Lower leg skin (tissue), 4 donors: ENCODE measurements around the gene TMEM41A. TPM values are rescaled to one million over a fixed set of nuclear protein-coding genes. Genes with fewer than 3 reads are reported as not detected.
A peak's percentile ranks its signal among the peaks of the same experiment; 100 is the strongest.

Experiments used
- DNase-seq, 2 donors: peaks; one replicate each; pipeline ENCODE4 v3.0.0-alpha.2; 2019; ENCODE audit warnings: low spot score in 2 of 2
- H3K4me3 ChIP-seq: fragments of 200-600 bp; sonication (generic); 2 replicates; pipeline ENCODE4 v1.5.1; 2017; ENCODE audit warnings: mild to moderate bottlenecking, low read depth; ENCODE audit not compliant: poor library complexity, severe bottlenecking
- POLR2A ChIP-seq, 2 donors: fragments of 450-650 bp; IDR thresholded peaks; one replicate each; pipeline ENCODE4 v1.6.1; 2016 to 2017; ENCODE audit warnings: antibody characterized with exemption in 2 of 2, mild to moderate bottlenecking in 1 of 2, moderate library complexity in 1 of 2
- WGBS, 2 donors: methylation state at CpG; one replicate each; pipeline ENCODE4 v1.1.5; 2018; 5-methylcytosine and 5-hydroxymethylcytosine counted together
- intact Hi-C: fragments of 100-400 bp; cut with DNase I; formaldehyde crosslinking; loops from one replicate; pipeline ENCODE4 v1.15.0; 2023; ENCODE audit warnings: low total_unique reads
- total RNA-seq, 4 donors: library from RNA; depleted of rRNA; stranded (reverse); fragments of >200 nt; gene quantifications; one replicate each; pipeline ENCODE4 v1.1.0, GENCODE V29; 2016
- TF ChIP-seq, protein P1 (sequence below), 3 donors: fragments of 450-650 bp; IDR thresholded peaks; one replicate each; pipeline ENCODE4 v1.5.1; 2016; ENCODE audit warnings: antibody characterized with exemption in 3 of 3, mild to moderate bottlenecking in 3 of 3, moderate library complexity in 2 of 3

TMEM41A gene
- total RNA-seq = 10 to 100 TPM; 22.2 to 33.6 (median 28.4) TPM

DNA sequence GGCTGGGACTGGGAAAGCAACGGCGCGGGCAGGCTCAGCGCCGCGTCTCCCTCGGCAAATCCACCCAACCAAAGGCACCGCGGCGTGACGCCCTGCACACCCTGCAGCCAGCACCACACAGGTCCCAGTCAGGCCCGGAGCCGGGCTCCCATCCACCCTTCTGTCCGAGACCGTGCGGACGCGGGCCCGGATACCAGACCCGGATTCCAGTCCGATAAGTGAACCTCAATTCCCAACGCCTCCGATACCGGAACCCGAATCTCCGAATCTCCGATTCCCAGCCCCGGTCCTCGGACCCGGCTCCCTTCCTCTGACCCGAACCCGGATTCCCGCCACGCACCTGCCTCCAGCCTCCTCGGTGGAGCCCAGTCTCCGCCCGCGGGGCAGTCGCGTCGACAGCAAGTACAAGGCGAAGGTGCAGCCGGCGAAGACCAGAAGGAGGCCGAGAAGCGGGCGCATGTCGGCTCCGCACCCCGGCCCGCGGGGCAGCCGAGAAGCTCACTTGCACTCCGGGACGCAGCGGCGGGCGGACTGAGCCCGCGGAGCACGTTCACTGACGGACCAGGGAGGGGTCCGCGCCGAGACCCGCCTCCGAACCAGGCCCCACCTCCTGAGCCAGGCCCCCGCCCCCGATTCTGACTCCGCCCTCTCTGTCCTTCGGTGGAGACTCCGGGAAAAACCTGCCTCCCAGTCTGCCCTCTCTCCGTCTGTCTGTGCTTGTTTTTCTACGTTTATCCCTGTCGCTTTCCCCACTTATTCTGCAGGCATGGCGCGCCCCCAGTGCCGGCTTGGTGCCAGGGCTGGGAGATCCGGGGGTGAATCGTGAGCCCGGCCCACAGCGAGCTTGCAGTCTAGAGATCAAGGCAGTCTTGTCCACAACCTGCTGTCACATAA, at the start of gene TMEM41A:
Gene TMEM41A, minus strand, starts transcription at position 533 of the 894 bp plus-strand sequence. Its CDS starts 74 bp downstream, at position 459.
- intact Hi-C loops = no loop called here
- H3K4me3 ChIP-seq = peak within 1 kb of the TSS; percentile 85
- no peak for TF ChIP-seq POLR2A (IDR thresholded peaks at IDR 0.05)
- TF ChIP-seq, protein P1, sequence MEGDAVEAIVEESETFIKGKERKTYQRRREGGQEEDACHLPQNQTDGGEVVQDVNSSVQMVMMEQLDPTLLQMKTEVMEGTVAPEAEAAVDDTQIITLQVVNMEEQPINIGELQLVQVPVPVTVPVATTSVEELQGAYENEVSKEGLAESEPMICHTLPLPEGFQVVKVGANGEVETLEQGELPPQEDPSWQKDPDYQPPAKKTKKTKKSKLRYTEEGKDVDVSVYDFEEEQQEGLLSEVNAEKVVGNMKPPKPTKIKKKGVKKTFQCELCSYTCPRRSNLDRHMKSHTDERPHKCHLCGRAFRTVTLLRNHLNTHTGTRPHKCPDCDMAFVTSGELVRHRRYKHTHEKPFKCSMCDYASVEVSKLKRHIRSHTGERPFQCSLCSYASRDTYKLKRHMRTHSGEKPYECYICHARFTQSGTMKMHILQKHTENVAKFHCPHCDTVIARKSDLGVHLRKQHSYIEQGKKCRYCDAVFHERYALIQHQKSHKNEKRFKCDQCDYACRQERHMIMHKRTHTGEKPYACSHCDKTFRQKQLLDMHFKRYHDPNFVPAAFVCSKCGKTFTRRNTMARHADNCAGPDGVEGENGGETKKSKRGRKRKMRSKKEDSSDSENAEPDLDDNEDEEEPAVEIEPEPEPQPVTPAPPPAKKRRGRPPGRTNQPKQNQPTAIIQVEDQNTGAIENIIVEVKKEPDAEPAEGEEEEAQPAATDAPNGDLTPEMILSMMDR (IDR thresholded peaks at IDR 0.05) = no peak
- peak; percentile 92 to 99 for DNase-seq
- WGBS, 2 donors = 1% methylated on average over 47 to 53 of the region's 82 CpGs

DNA sequence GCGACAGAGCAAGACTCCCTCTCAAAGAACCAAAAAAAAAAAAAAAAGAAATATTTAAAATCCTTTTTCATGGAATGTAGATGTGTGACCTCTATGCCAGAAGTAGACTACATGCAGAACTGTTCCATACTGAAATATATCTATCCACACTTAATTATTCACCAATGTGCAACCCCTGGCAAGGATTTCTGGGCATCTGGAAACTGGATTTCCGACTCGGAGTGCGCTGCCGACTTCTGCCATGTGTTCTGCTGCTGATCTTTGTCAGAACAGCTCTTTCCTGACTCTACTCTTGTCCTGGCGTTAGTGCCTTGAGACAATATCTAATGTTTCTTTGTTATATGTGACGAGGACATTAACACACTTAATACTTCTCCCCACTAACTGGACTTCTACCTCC, 41.9 kb upstream of the TMEM41A start:
- DNase-seq = no peak
- no peak overlapping the region for H3K4me3 ChIP-seq
- TF ChIP-seq, protein P1 (IDR thresholded peaks at IDR 0.05) = no peak
- TF ChIP-seq POLR2A (IDR thresholded peaks at IDR 0.05) = no peak
- intact Hi-C loops = no loop called here
- WGBS, 2 donors = 64 to 67% methylated on average over 7 of the region's 7 CpGs

DNA sequence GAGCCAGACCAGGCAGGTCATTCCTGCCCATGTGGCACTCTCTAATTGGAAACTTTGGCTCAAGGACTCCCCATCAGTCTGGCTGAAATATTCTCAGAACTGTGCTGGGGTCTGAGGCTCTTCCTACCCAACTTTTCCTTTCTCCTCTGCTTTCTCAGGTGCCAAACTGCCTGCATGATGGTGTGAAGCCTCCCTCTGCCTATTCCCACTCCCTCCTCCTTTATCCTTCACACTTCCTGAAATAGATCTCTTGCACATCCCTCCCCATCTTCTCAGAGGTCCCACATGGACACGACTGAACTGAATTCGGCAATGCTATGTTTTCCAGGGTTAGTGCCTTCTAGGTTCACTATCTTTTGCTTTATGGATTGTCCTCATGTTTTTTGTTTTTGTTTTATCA, 41.1 kb upstream of the TMEM41A start:
- H3K4me3 ChIP-seq = no peak overlapping the region
- no peak for TF ChIP-seq POLR2A (IDR thresholded peaks at IDR 0.05)
- TF ChIP-seq, protein P1 (IDR thresholded peaks at IDR 0.05) = no peak
- intact Hi-C loops = no loop called here
- peak in 1 of 2 donors; percentile 32 for DNase-seq
- WGBS, 2 donors = 66 to 78% methylated on average over 2 of the region's 2 CpGs

DNA sequence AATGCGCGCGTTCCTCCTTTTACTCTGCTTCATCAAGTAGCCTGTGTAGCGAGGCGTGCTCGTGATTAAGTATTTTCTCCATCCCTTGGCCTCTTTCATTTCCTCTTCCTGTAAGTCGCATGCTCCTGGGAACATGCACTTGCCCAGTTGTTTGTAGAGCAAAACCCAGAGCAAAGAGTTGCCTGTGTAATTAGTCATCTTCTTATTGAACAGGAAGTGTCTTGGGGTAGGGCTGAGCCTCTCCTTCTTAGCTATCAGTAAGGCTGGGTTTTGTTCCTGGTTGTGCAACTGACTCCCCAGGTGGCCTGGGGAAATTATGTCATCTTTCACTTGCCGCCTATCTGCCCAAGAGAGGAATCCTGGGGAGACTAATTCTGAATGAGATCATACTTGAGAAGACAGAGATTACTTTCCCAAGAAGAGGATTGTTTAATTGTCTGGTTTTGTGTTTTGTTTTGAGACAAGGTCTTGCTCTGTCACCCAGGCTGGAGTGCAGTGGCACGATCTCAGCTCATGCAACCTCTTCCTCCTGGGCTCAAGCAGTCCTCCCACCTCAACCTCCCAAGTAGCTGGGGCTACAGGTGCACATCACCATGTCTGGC, 38.6 kb upstream of the TMEM41A start:
- no peak for TF ChIP-seq POLR2A (IDR thresholded peaks at IDR 0.05)
- TF ChIP-seq, protein P1 (IDR thresholded peaks at IDR 0.05) = no peak
- WGBS, 2 donors = 34 to 38% methylated on average over 9 of the region's 9 CpGs
- intact Hi-C loops = no loop called here

DNA sequence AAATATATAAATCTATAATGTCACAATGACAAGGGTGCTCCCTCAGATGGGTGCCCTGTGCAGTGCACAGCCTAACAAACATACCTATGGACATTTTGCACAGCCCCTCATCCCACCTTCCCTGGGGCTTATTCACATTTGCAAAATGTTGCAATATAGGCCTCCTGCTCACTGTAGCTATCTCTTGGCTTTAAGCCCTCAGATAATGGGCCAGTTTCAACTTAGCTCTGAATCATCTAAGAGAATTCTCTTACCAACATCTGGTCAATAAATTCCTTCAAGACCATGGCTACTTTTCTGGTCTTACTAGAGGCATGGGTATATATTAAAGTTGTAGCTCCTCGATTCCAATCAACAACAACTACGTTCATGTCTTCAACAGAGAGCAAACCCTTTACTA, 35.7 kb upstream of the TMEM41A start:
- DNase-seq = no peak
- no peak for TF ChIP-seq POLR2A (IDR thresholded peaks at IDR 0.05)
- TF ChIP-seq, protein P1 (IDR thresholded peaks at IDR 0.05) = no peak
- intact Hi-C loops = no loop called here
- WGBS, 2 donors = 85 to 87% methylated on average over 2 of the region's 2 CpGs
- H3K4me3 ChIP-seq = no peak overlapping the region

More for the DNA sequence above, 38.6 kb upstream of the TMEM41A start:
- H3K4me3 ChIP-seq = no peak overlapping the region
- peak; percentile 45 to 81 for DNase-seq
